Activated CD8-positive, alpha-beta T cell treated with anti-CD3 and anti-CD28 coated beads for 36 hours (primary cell): ENCODE data around the gene ARTN. TPM values are rescaled to one million over a fixed set of nuclear protein-coding genes. Genes with fewer than 3 reads are reported as not detected.

Source experiments
- ATAC-seq: fragments of 200-7000 bp; cut with Tn5 transposase; one replicate; pipeline ENCODE4 v1.10.0; 2021; ENCODE audit warnings: mild to moderate bottlenecking, moderate library complexity
- CTCF ChIA-PET: fragments of 350-600 bp; sonication (Branson Sonifier 250); formaldehyde crosslinking; loops from one replicate; lab custom pipeline; 2021; ENCODE audit warnings: antibody characterized with exemption; lab: Charles Lee
- POLR2A ChIA-PET: fragments of 350-600 bp; sonication (Branson Sonifier 250); formaldehyde crosslinking; loops from one replicate; lab custom pipeline; 2021; ENCODE audit warnings: antibody characterized with exemption; lab: Charles Lee
- DNase-seq: peaks from one replicate; pipeline ENCODE4 v3.0.0-alpha.2; 2020
- H3K27ac Mint-ChIP-seq: one replicate; pipeline ENCODE4 v1.8.0; 2021; ENCODE audit warnings: mild to moderate bottlenecking, mixed read lengths
- H3K27me3 Mint-ChIP-seq: one replicate; pipeline ENCODE4 v1.8.0; 2021; ENCODE audit warnings: mixed read lengths
- H3K36me3 Mint-ChIP-seq: one replicate; pipeline ENCODE4 v1.8.0; 2021; ENCODE audit warnings: low read depth, mixed read lengths
- H3K4me1 Mint-ChIP-seq: one replicate; pipeline ENCODE4 v1.8.0; 2021; ENCODE audit warnings: low read depth, mixed read lengths
- H3K4me3 Mint-ChIP-seq: one replicate; pipeline ENCODE4 v1.8.0; 2021; ENCODE audit warnings: mild to moderate bottlenecking, moderate library complexity, mixed read lengths
- H3K9me3 Mint-ChIP-seq: one replicate; pipeline ENCODE4 v1.8.0; 2021; ENCODE audit warnings: mixed read lengths
- intact Hi-C: fragments of 100-400 bp; cut with micrococcal nuclease; formaldehyde crosslinking; loops from one replicate; pipeline ENCODE4 v1.10.0; 2022
- total RNA-seq, 2 experiments: library from RNA; stranded (reverse); gene quantifications; one replicate each; pipeline ENCODE4 v1.2.3, GENCODE V29; 2021
- TF ChIP-seq, protein P1 (sequence below): fragments of 200-600 bp; IDR thresholded peaks from one replicate; pipeline ENCODE4 v1.8.0; 2022; ENCODE audit warnings: antibody characterized with exemption, mild to moderate bottlenecking

Gene ARTN
- total RNA-seq, 2 experiments from 2014 or later = 0.36 to 0.68 TPM

DNA sequence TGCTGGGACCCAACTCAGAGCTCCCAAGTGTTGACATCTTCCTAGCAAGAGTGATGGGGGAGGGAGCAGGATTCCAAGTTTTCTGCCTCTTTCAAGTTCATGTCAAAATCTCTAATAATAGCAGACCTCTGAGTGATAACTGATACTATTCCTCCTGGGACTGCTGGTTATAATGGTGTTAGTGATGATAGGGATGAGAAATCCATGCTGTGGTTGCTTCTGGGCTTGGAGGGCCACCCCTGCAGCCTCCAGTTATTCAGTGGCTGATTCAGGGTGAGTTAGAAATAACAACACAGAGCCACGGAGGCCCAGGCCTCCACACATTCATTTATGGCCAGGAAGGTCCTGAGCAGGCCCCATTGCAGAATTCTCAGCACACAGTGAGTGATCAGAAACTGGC lies 40.6 kb upstream of the ARTN start:
- H3K4me1 Mint-ChIP-seq = no peaks in the 10 kb centered on the region
- ATAC-seq (no peak), DNase-seq (no peak)
- ChIA-PET POLR2A (no interaction called here), CTCF (interaction anchor here (1.6 kb wide), 1 partner anchor 42 kb away, joined by 6 read pairs; no protein-coding TSS in a partner anchor)
- H3K27ac Mint-ChIP-seq = no peak overlapping the region
- intact Hi-C loops = no loop called here
- H3K4me3 Mint-ChIP-seq = no peak overlapping the region
- TF ChIP-seq, protein P1, sequence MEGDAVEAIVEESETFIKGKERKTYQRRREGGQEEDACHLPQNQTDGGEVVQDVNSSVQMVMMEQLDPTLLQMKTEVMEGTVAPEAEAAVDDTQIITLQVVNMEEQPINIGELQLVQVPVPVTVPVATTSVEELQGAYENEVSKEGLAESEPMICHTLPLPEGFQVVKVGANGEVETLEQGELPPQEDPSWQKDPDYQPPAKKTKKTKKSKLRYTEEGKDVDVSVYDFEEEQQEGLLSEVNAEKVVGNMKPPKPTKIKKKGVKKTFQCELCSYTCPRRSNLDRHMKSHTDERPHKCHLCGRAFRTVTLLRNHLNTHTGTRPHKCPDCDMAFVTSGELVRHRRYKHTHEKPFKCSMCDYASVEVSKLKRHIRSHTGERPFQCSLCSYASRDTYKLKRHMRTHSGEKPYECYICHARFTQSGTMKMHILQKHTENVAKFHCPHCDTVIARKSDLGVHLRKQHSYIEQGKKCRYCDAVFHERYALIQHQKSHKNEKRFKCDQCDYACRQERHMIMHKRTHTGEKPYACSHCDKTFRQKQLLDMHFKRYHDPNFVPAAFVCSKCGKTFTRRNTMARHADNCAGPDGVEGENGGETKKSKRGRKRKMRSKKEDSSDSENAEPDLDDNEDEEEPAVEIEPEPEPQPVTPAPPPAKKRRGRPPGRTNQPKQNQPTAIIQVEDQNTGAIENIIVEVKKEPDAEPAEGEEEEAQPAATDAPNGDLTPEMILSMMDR = no peak
- H3K27me3 Mint-ChIP-seq = no peaks in the 10 kb centered on the region
- H3K36me3 Mint-ChIP-seq = no peaks in the 10 kb centered on the region
- H3K9me3 Mint-ChIP-seq = no peaks in the 10 kb centered on the region

DNA sequence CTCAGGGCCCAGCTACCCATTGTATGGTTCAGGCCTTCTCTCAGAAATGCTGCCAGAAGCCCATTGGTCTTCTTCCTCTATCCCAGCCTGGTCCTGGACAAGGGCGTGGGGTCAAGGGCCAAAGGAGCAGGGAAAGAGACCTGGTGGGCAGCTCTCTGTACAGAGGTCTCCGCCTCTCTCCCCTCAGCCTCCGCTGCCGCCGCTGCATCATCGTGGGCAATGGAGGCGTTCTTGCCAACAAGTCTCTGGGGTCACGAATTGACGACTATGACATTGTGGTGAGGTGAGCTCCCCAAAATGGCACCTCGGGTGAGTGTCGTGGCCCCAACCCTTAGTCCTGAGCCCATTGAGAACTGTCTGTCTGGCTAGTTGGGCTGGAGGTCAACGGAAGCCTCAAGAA lies 34.6 kb upstream of the ARTN start:
- no peak overlapping the region for H3K27ac Mint-ChIP-seq
- H3K9me3 Mint-ChIP-seq = no peaks in the 10 kb centered on the region
- no peak for ATAC-seq
- intact Hi-C loops = no loop called here
- H3K4me3 Mint-ChIP-seq = no peak overlapping the region
- ChIA-PET CTCF (interaction anchor here (1.1 to 3.2 kb wide), 2 partner anchors 11 to 36 kb away, joined by 3 to 16 read pairs; no protein-coding TSS in a partner anchor), POLR2A (no interaction called here)
- TF ChIP-seq, protein P1 = no peak
- H3K27me3 Mint-ChIP-seq = no peaks in the 10 kb centered on the region
- H3K36me3 Mint-ChIP-seq = no peaks in the 10 kb centered on the region
- DNase-seq = no peak
- H3K4me1 Mint-ChIP-seq = no peaks in the 10 kb centered on the region

DNA sequence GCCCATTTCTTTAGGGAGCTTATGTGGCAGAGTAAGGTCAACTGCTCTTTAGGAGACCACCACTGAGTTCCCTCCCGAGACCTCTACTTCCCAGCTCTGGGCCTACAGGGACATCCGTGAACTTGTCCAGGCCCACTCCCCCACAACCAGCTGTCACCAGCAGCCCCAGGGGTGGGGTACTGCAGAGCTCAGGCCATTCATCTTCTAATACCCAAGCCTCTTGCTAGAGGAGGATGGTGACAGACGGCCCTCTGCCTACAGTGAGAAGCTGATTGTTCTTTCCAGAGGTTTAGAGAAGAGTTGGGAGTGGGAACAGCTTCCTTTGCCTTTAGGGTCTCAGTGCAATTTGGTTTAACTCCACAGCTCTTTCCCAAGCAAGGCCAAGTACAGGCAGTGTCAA lies 33.2 kb upstream of the ARTN start:
- Mint-ChIP-seq H3K27me3 (no peaks in the 10 kb centered on the region), H3K9me3 (no peaks in the 10 kb centered on the region), H3K4me1 (no peaks in the 10 kb centered on the region), H3K4me3 (no peak overlapping the region), H3K36me3 (no peaks in the 10 kb centered on the region), H3K27ac (no peak overlapping the region)
- CTCF ChIA-PET = interaction anchor here (0.8 to 3.2 kb wide), 2 partner anchors 34 to 116 kb away, joined by 3 to 16 read pairs; no protein-coding TSS in a partner anchor
- TF ChIP-seq, protein P1 = no peak
- intact Hi-C loops = no loop called here
- ATAC-seq (no peak), DNase-seq (no peak)
- POLR2A ChIA-PET = no interaction called here

DNA sequence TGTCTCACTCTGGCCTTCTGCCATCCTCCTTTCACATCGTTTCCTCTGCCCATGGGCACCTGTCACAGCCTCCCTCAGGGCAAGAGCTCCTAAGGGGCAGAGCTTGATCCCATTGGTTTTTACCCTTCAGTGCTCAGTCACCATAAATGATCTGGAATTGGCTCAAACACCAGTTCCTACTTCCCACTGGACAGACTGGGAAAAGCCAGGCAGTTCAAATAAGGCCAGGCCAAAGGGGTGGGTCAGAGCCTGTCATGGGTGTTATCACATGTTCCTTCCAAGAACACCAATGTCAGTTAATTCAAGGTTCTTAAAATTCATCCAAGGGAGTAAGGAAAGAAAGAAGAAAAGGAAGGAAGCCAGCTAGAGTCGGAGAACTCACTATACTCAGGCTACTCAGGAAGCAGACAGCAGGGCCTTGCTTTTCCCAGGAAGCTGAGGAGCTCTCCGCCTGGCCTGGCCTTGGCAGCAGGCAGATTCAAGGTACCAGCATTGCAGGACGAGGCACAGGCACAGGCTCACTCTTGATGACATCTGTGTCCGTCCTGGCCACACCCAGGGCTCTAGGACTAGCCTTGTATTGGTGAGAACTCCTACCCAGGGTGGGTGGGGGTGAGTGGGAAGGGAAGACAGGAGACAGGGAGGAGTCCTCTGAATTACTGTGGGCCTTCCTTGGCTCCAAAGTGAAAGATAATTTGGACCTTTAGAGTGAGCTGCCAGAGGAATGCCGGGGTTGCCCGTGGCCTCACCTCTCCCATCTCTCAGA lies 32.2 kb upstream of the ARTN start:
- H3K4me3 Mint-ChIP-seq = no peak overlapping the region
- ChIA-PET CTCF (interaction anchor here (0.9 to 3.2 kb wide), 4 partner anchors 33 to 138 kb away, joined by 3 to 16 read pairs (median 4); partner anchors contain the start of gene ARTN), POLR2A (no interaction called here)
- TF ChIP-seq, protein P1 = no peak
- DNase-seq (no peak), ATAC-seq (no peak)
- intact Hi-C loops = no loop called here
- no peaks in the 10 kb centered on the region for H3K4me1 Mint-ChIP-seq
- no peaks in the 10 kb centered on the region for H3K27me3 Mint-ChIP-seq
- H3K27ac Mint-ChIP-seq = no peak overlapping the region
- H3K36me3 Mint-ChIP-seq = no peaks in the 10 kb centered on the region
- H3K9me3 Mint-ChIP-seq = no peaks in the 10 kb centered on the region
